ENCODE results near the gene LINS1.

Gene LINS1

DNA sequence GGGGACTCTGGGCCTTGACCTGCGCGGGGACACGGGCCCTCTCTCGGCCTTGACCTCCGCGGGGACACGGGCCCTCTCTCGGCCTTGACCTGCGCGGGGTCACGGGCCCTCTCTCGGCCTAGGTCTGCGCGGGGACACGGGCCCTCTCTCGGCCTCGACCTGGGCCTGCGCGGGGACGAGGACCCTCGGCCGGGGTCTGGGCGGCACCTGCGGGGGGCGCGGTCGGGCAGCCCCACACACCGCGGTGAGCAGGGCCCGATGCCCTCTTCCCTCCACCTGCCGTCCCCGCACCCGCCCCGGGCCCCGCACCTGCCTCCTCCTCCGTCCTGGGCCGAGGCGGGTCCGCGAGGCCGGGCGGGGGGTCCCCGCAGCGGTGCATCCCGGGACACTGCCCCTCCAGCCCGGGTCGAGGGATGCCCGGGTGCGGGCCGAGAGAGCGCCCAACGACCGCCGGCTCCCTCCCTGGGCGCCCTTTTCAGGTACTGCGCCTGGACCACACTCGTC, 57.6 kb downstream of the LINS1 start:
- DNase-seq, result no peak

- no peak for DNase-seq
Measured at GRCh38 chr15:100542290-100542689, 59.7 kb downstream of the LINS1 start.

- DNase-seq, result peak; percentile 21
Measured at GRCh38 chr15:100537331-100537730, 64.7 kb downstream of the LINS1 start.

GRCh38 chr15:100536733-100537132, 65.3 kb downstream of the LINS1 start:
- no peak for DNase-seq

- no peak for DNase-seq
Measured at GRCh38 chr15:100533886-100534285, 68.1 kb downstream of the LINS1 start.

- DNase-seq, result no peak
Measured at GRCh38 chr15:100531823-100532327, 70.1 kb downstream of the LINS1 start.

GRCh38 chr15:100531204-100531603, 70.8 kb downstream of the LINS1 start:
- DNase-seq, result no peak

DNA sequence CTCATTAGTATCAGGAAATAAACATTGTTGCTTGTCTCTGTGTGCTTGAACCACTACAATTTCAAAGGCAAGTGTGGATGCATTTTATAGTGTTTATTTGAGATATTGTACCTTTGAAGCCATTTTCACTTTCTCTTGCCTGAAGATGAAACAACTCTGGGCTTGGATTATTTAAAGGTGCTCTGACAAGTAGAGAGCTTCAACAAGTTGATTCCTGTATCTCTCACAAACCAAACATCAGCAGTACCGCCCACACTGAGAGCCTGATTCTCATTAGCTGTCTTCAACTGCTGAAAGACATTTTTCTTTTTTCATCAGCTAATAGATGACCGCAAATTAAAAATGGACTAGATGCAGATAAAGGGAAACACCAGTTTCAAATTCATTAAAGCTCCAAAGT, 72.4 kb downstream of the LINS1 start:
- no peak for DNase-seq

- no peak for DNase-seq
Measured at GRCh38 chr15:100528833-100529428, 73.1 kb downstream of the LINS1 start, which contains the start of gene CERS3. Gene CERS3 (minus strand): TSS chr15:100528950. CDS start chr15:100501849, 27,101 bp downstream.

DNA sequence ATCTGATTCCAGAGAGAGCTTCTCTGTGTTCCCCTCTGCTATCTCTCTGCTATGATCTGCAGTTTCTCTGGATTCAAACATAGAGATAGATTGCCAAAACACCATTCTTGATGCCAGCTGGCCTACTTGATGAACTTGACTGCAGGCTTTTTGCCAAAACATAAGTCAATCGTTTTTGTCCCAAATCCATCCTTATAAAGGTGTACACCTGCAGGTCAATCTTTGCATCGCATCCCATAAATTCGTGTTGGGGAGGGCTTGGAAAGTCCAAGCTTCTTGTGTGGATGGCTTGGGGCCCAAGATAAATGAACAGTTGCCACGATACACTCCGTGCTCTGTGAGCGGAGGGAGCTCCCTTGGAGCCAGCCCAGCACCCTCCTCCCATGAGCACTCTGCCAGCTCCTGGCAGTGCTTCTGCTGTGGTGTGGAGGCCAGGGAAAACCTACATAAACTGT, 75.9 kb downstream of the LINS1 start:
- DNase-seq, result no peak

GRCh38 chr15:100525436-100525835, 76.5 kb downstream of the LINS1 start:
- DNase-seq, result no peak

GRCh38 chr15:100524326-100524725, 77.7 kb downstream of the LINS1 start:
- DNase-seq, result no peak

GRCh38 chr15:100521907-100522306, 80.1 kb downstream of the LINS1 start:
- DNase-seq, result no peak

DNA sequence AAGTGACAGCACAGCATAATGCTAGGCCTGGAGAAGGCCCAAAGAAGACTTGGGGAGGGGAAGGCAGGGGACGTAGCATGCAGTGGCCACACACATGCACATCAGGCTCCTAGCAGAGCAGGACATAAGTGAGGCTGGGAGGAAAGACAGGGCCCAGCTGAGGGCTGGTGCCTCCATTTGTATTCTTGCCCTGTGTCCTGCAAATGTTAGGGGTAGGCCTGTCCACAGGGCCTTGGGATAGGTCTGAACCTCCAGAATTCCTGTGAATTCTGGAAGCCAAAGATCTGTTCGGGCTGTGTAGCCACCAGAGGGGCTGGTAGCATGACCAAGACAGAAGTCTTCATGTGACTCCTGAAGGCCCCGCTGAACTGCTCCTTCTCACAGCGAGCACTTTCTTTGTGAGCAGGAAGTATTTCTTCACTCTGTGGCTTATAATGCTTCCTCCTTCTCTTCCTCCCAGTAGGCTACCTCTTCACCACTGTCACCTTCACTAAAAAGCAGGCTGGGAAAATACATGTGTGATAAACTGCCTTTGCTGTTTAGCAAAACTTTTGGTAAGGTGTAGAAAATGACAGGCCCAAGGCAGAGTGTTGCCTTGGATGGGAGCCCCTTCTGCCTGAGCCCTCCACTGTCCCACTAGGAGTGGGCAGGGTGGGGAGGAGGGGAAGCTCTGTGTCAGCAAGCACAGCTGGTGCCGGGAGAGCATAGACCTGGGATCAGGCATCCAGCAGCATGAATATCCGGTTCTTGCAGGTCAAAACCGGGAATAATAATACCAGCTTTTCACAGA, 81.7 kb downstream of the LINS1 start:
- peak; percentile 55 for DNase-seq

- DNase-seq, result no peak
Measured at GRCh38 chr15:100517846-100518245, 84.1 kb downstream of the LINS1 start.
